GM12878 (cell line): Measurements from ENCODE around the gene TIMM10B. TPM values are rescaled to one million over a fixed set of nuclear protein-coding genes. Genes with fewer than 3 reads are reported as not detected.

Experiments used
- ATAC-seq: fragments of 200-7000 bp; cut with Tn5 transposase; 3 replicates; pipeline ENCODE4 v1.9.1; 2020; ENCODE audit warnings: mild to moderate bottlenecking, moderate library complexity
- BruUV-seq: library from RNA; stranded (reverse); fragments of 400-500 nt; replicated peaks from 2 replicates; lab custom pipeline; 2021; lab: Mats Ljungman, UMichigan
- CTCF ChIA-PET: fragments of 300-600 bp; sonication (Branson Sonifier 250); formaldehyde crosslinking; extraction: SDS; loops from one replicate; lab custom pipeline; 2021; ENCODE audit warnings: inconsistent platforms; lab: Yijun Ruan, JAX
- POLR2A ChIA-PET: fragments of 350-600 bp; formaldehyde crosslinking; extraction: SDS; loops from one replicate; lab custom pipeline; 2021; ENCODE audit warnings: inconsistent platforms; lab: Charles Lee
- RAD21 ChIA-PET: fragments of 300-600 bp; sonication (Branson Sonifier 250); formaldehyde crosslinking; loops from one replicate; lab custom pipeline; 2023; ENCODE audit warnings: antibody characterized with exemption; ENCODE audit not compliant: unreplicated experiment; lab: Charles Lee
- SMC1A ChIA-PET: fragments of 300-600 bp; sonication (Branson Sonifier 250); formaldehyde crosslinking; loops from one replicate; lab custom pipeline; 2023; ENCODE audit not compliant: unreplicated experiment, uncharacterized antibody; lab: Charles Lee
- DNase-seq: peaks from one replicate; pipeline ENCODE4 v3.0.0-alpha.2; 2011; ENCODE audit warnings: low read depth, low spot score
- FAIRE-seq: peaks from 3 replicates; lab custom pipeline; 2011; peaks lifted over from hg19 to GRCh38; lab: Jason Lieb, UNC
- H2AFZ ChIP-seq: 2 replicates; pipeline ENCODE4 v1.6.0; 2011; ENCODE audit warnings: low read depth, low read length, control low read depth; ENCODE audit not compliant: control insufficient read depth
- H3K27ac ChIP-seq: 2 replicates; pipeline ENCODE4 v1.5.1; 2011; ENCODE audit warnings: control low read depth; ENCODE audit not compliant: control insufficient read depth, insufficient read depth
- H3K27me3 ChIP-seq, 2 experiments: replicated peaks in 1 of 2; 2 replicates each; pipeline versions ENCODE4 v1.6.0 to v1.6.1; 2011; ENCODE audit warnings: low read length in 1 of 2; ENCODE audit not compliant: control insufficient read depth in 2 of 2, insufficient read depth in 2 of 2
- H3K36me3 ChIP-seq, 2 experiments: 2 replicates each; pipeline ENCODE4 v1.5.1; 2011; ENCODE audit warnings: low read length in 1 of 2; ENCODE audit not compliant: control insufficient read depth in 2 of 2, insufficient read depth in 2 of 2
- H3K4me1 ChIP-seq: 2 replicates; pipeline ENCODE4 v1.6.1; 2011; ENCODE audit warnings: mild to moderate bottlenecking, low read length, moderate library complexity, mixed read lengths; ENCODE audit not compliant: control insufficient read depth, insufficient read depth
- H3K4me2 ChIP-seq: 2 replicates; pipeline ENCODE4 v1.6.0; 2011; ENCODE audit warnings: control low read depth; ENCODE audit not compliant: control insufficient read depth, insufficient read depth
- H3K4me3 ChIP-seq: fragments of 200-600 bp; sonication (generic); 2 replicates; pipeline ENCODE4 v1.5.1; 2016
- H3K79me2 ChIP-seq: 2 replicates; pipeline ENCODE4 v1.6.0; 2011; ENCODE audit warnings: low read length; ENCODE audit not compliant: control insufficient read depth, insufficient read depth
- H3K9ac ChIP-seq: 2 replicates; pipeline ENCODE4 v1.8.0; 2011; ENCODE audit warnings: low read length, control low read depth, mixed read lengths; ENCODE audit not compliant: control insufficient read depth, insufficient read depth
- H3K9me3 ChIP-seq: replicated peaks from 3 replicates; pipeline ENCODE4 v1.5.1; 2011; ENCODE audit warnings: mild to moderate bottlenecking, low read length; ENCODE audit not compliant: control insufficient read depth, insufficient read depth
- H4K20me1 ChIP-seq: 2 replicates; pipeline ENCODE4 v1.6.0; 2011; ENCODE audit not compliant: control insufficient read depth, insufficient read depth
- ATF3 ChIP-seq: IDR thresholded peaks from 2 replicates; pipeline ENCODE4 v1.6.1; 2011; ENCODE audit warnings: low read depth, mild to moderate bottlenecking, low read length, moderate library complexity, borderline replicate concordance; ENCODE audit errors: extremely low read depth
- EED ChIP-seq: sonication (generic); IDR thresholded peaks from 2 replicates; pipeline ENCODE4 v1.6.1; 2016; ENCODE audit warnings: antibody characterized with exemption, low read depth
- IKZF1 ChIP-seq: fragments of 450-650 bp; conservative IDR thresholded peaks from 2 replicates; pipeline ENCODE4 v1.6.1; 2017; ENCODE audit warnings: antibody characterized with exemption, mild to moderate bottlenecking
- JUND ChIP-seq: IDR thresholded peaks from 2 replicates; pipeline ENCODE4 v1.6.1; 2012; ENCODE audit warnings: low read depth, mild to moderate bottlenecking, low read length, improper control_type of control experiment, moderate library complexity
- NFYB ChIP-seq: IDR thresholded peaks from 2 replicates; pipeline ENCODE4 v1.6.1; 2011; ENCODE audit warnings: low read depth, mild to moderate bottlenecking, low read length, improper control_type of control experiment, moderate library complexity; ENCODE audit not compliant: insufficient read depth
- PAX5 ChIP-seq: IDR thresholded peaks from 2 replicates; pipeline ENCODE4 v1.6.1; 2011; ENCODE audit warnings: low read depth, low read length, borderline replicate concordance
- POLR2A ChIP-seq: IDR thresholded peaks from 2 replicates; pipeline ENCODE4 v1.6.1; 2011; ENCODE audit warnings: low read depth, mild to moderate bottlenecking, low read length
- RBBP5 ChIP-seq: fragments of 200-600 bp; sonication (generic); conservative IDR thresholded peaks from 2 replicates; pipeline ENCODE4 v1.6.1; 2016
- RUNX3 ChIP-seq: IDR thresholded peaks from 2 replicates; pipeline ENCODE4 v1.6.1; 2012; ENCODE audit warnings: low read length, inconsistent platforms
- TAF1 ChIP-seq: IDR thresholded peaks from 2 replicates; pipeline ENCODE4 v1.6.1; 2011; ENCODE audit warnings: mild to moderate bottlenecking, low read depth, low read length, borderline replicate concordance
- TCF12 ChIP-seq: IDR thresholded peaks from 2 replicates; pipeline ENCODE4 v1.6.1; 2011; ENCODE audit warnings: low read depth, mild to moderate bottlenecking, low read length
- TCF3 ChIP-seq: IDR thresholded peaks from 2 replicates; pipeline ENCODE4 v1.6.1; 2012; ENCODE audit warnings: low read depth, mild to moderate bottlenecking, low read length, borderline replicate concordance; ENCODE audit not compliant: insufficient read depth
- ZNF274 ChIP-seq: IDR thresholded peaks from one replicate; pipeline ENCODE4 v1.8.0; 2011; ENCODE audit not compliant: insufficient read length, insufficient read depth
- WGBS: methylation state at CpG from one replicate; pipeline ENCODE4 v1.1.6; 2016; ENCODE audit warnings: low lambda C conversion rate; ENCODE audit not compliant: insufficient replicate concordance, insufficient coverage; ENCODE audit errors: missing lambda C conversion rate; 5-methylcytosine and 5-hydroxymethylcytosine counted together
- in situ Hi-C: fragments of 300-500 bp; cut with MboI; formaldehyde crosslinking; loops from 9 replicates; pipeline ENCODE4 v1.14.3; 2018; ENCODE audit warnings: mixed read lengths
- intact Hi-C: fragments of 100-400 bp; cut with micrococcal nuclease; formaldehyde crosslinking; loops from one replicate; pipeline ENCODE4 v1.14.2; 2022; ENCODE audit not compliant: unreplicated experiment
- polyA plus RNA-seq, 11 experiments: library from polyadenylated mRNA; depleted of rRNA in 4 of 11; unstranded in 6 of 11; stranded (reverse) in 5 of 11; fragments of >200 nt; fragmentation: Nextera tagmentation in 4 of 11; fragmentation: Illumina TruSeq in 1 of 11; extraction: Ambion mirVana in 4 of 11; extraction: Trizol in 1 of 11; gene quantifications; 1 replicate in 1 of 11; 2 replicates in 10 of 11; pipeline versions ENCODE4 v1.2.1 to v1.2.3, GENCODE V29; 2011 to 2016; ENCODE audit warnings: inconsistent platforms in 2 of 11, missing spikeins in 2 of 11, low read depth in 1 of 11
- total RNA-seq, 4 experiments: library from RNA; depleted of rRNA in 3 of 4; stranded (reverse); fragments of >200 nt in 3 of 4; fragmentation: Illumina TruSeq in 1 of 4; extraction: Trizol in 1 of 4; gene quantifications; 2 replicates each; pipeline versions ENCODE4 v1.2.1 to v1.2.3, GENCODE V29; 2013 to 2021

TIMM10B gene
- total and polyA plus RNA-seq, 10 of the 15 experiments (the other 5 are each of a cell fraction or from before 2014, with no cell fraction given): 30.3 to 126 (median 53.1) TPM

- DNase-seq: no peak
- Histone ChIP-seq H3K36me3 (no peaks in the 10 kb centered on the region), H3K4me2 (peak overlapping the region; percentile 26), H3K9ac (no peak overlapping the region), H3K9me3 (no peaks in the 10 kb centered on the region), H4K20me1 (no peaks in the 10 kb centered on the region), H3K27me3 (no peaks in the 10 kb centered on the region), H3K4me1 (peaks cover 17% of the 10 kb centered on the region), H2AFZ (no peak overlapping the region), H3K79me2 (no peaks in the 10 kb centered on the region), H3K4me3 (no peak overlapping the region), H3K27ac (no peak overlapping the region)
- CTCF ChIA-PET: interaction anchor here (0.5 kb wide), 1 partner anchor 48 kb away, joined by 3 read pairs; no protein-coding TSS in a partner anchor
- no peak for FAIRE-seq
- POLR2A ChIA-PET: no interaction called here
- WGBS: 1% methylated on average over 5 of the region's 5 CpGs
- intact Hi-C loops (no loop called here), in situ Hi-C loops (no loop called here)
- SMC1A ChIA-PET: interaction anchor here (1.2 to 1.8 kb wide), 4 partner anchors 10 to 55 kb away, joined by 4 to 7 read pairs (median 5); no protein-coding TSS in a partner anchor
- BruUV-seq: no TSS peak
- RAD21 ChIA-PET: interaction anchor here (1.2 to 1.4 kb wide), 2 partner anchors 9 to 55 kb away, joined by 3 read pairs; no protein-coding TSS in a partner anchor
- 0 out of 2 replicates have a peak, but pooled peaks have one; percentile 63 for TF ChIP-seq TCF3
- no peak for TF ChIP-seq NFYB
- no peak for TF ChIP-seq ATF3
- no peak for TF ChIP-seq ZNF274
- no peak for TF ChIP-seq TAF1
- TF ChIP-seq TCF12: peak; percentile 78
- TF ChIP-seq JUND: no peak
- peak; percentile 62 for TF ChIP-seq RUNX3
- TF ChIP-seq PAX5: peak; percentile 83; the same call in 1 of the 2 replicates
- no peak for TF ChIP-seq IKZF1
- TF ChIP-seq EED: 0 out of 2 replicates have a peak, but pooled peaks have one; percentile 26
- TF ChIP-seq RBBP5: no peak
- no peak for TF ChIP-seq POLR2A
- peak; percentile 58 for ATAC-seq
Measured at GRCh38 chr11:6433998-6434660, 47.2 kb upstream of the TIMM10B start.
